HepG2 (cell line): Measurements from ENCODE around the gene STMN3. TPM values are rescaled to one million over a fixed set of nuclear protein-coding genes. Genes with fewer than 3 reads are reported as not detected.

Experiments
- CREM ChIP-seq, 2 experiments: sonication (generic) in 1 of 2; formaldehyde crosslinking in 1 of 2; IDR thresholded peaks; 2 replicates each; pipeline versions ENCODE4 v1.4.0 to v1.6.1; 2016 to 2020; ENCODE audit warnings: antibody characterized with exemption in 1 of 2, mild to moderate bottlenecking in 1 of 2, missing genetic modification reagents in 1 of 2
- DNMT1 ChIP-seq: sonication (generic); formaldehyde crosslinking; IDR thresholded peaks from 2 replicates; pipeline ENCODE4 v1.5.1; 2020; ENCODE audit warnings: mild to moderate bottlenecking, missing genetic modification reagents
- FOXP1 ChIP-seq, 2 experiments: fragments of 450-650 bp in 1 of 2; IDR thresholded peaks; 2 replicates each; pipeline ENCODE4 v1.6.1; 2017 to 2018; ENCODE audit warnings: antibody characterized with exemption in 1 of 2
- HNF4A ChIP-seq: sonication (generic); formaldehyde crosslinking; IDR thresholded peaks from 2 replicates; pipeline ENCODE4 v1.4.0; 2020; ENCODE audit warnings: missing genetic modification reagents
- JDP2 ChIP-seq: sonication (generic); formaldehyde crosslinking; IDR thresholded peaks from 2 replicates; pipeline ENCODE4 v1.8.1; 2022; ENCODE audit warnings: missing genetic modification reagents, borderline replicate concordance
- NFE2 ChIP-seq: sonication (generic); formaldehyde crosslinking; IDR thresholded peaks from 2 replicates; pipeline ENCODE4 v1.4.0; 2020; ENCODE audit warnings: missing genetic modification reagents
- RAD21 ChIP-seq: fragments of 450-650 bp; formaldehyde crosslinking; IDR thresholded peaks from 2 replicates; pipeline ENCODE4 v1.5.0; 2020; ENCODE audit warnings: mild to moderate bottlenecking
- SAP130 ChIP-seq: IDR thresholded peaks from 2 replicates; pipeline ENCODE4 v1.6.1; 2016; ENCODE audit warnings: low read depth
- SCMH1 ChIP-seq: sonication (generic); formaldehyde crosslinking; IDR thresholded peaks from 2 replicates; pipeline ENCODE4 v1.9.0; 2021; ENCODE audit warnings: missing genetic modification reagents, mild to moderate bottlenecking, borderline replicate concordance
- SOX5 ChIP-seq: IDR thresholded peaks from 2 replicates; pipeline ENCODE4 v1.6.1; 2016; ENCODE audit warnings: borderline replicate concordance
- TBX2 ChIP-seq: sonication (generic); formaldehyde crosslinking; IDR thresholded peaks from 2 replicates; pipeline ENCODE4 v1.5.0; 2020; ENCODE audit warnings: missing genetic modification reagents, mild to moderate bottlenecking, borderline replicate concordance
- TCF12 ChIP-seq, 2 experiments: fragments of 450-650 bp in 1 of 2; sonication (generic) in 1 of 2; formaldehyde crosslinking in 1 of 2; IDR thresholded peaks; 2 replicates each; pipeline versions ENCODE4 v1.6.1 to v1.8.0; 2017 to 2022; ENCODE audit warnings: antibody characterized with exemption in 1 of 2, mild to moderate bottlenecking in 1 of 2, missing genetic modification reagents in 1 of 2, moderate library complexity in 1 of 2
- TSC22D2 ChIP-seq: sonication (generic); formaldehyde crosslinking; IDR thresholded peaks from 2 replicates; pipeline ENCODE4 v1.5.1; 2020; ENCODE audit warnings: missing genetic modification reagents, mild to moderate bottlenecking, borderline replicate concordance
- ZNF260 ChIP-seq: sonication (generic); formaldehyde crosslinking; IDR thresholded peaks from 2 replicates; pipeline ENCODE4 v1.4.0; 2020; ENCODE audit warnings: missing genetic modification reagents, low read depth, mild to moderate bottlenecking, borderline replicate concordance
- ZNF446 ChIP-seq: sonication (generic); formaldehyde crosslinking; IDR thresholded peaks from 2 replicates; pipeline ENCODE4 v1.5.0; 2020; ENCODE audit warnings: mild to moderate bottlenecking, missing genetic modification reagents
- ZNF598 ChIP-seq: sonication (generic); formaldehyde crosslinking; IDR thresholded peaks from 2 replicates; pipeline ENCODE4 v1.5.1; 2020; ENCODE audit warnings: mild to moderate bottlenecking, missing genetic modification reagents, borderline replicate concordance
- ZNF7 ChIP-seq: IDR thresholded peaks from 2 replicates; pipeline ENCODE4 v1.6.1; 2016; ENCODE audit warnings: missing biosample characterization, missing genetic modification reagents
- ZNF775 ChIP-seq: sonication (generic); formaldehyde crosslinking; IDR thresholded peaks from 2 replicates; pipeline ENCODE4 v1.4.0; 2020; ENCODE audit warnings: missing genetic modification reagents, mild to moderate bottlenecking, moderate library complexity, borderline replicate concordance
- ZSCAN21 ChIP-seq: sonication (generic); formaldehyde crosslinking; IDR thresholded peaks from 2 replicates; pipeline ENCODE4 v1.8.0; 2022; ENCODE audit warnings: mild to moderate bottlenecking, missing genetic modification reagents, moderate library complexity, borderline replicate concordance
- polyA plus RNA-seq, 8 experiments: library from polyadenylated mRNA; depleted of rRNA in 3 of 8; stranded (reverse) in 7 of 8; unstranded in 1 of 8; fragments of >200 nt; fragmentation: Illumina TruSeq in 4 of 8; extraction: Trizol in 4 of 8; gene quantifications; 2 replicates each; pipeline versions ENCODE4 v1.2.1 to v1.2.3, GENCODE V29; 2011 to 2016; ENCODE audit warnings: low read depth in 4 of 8, missing spikeins in 1 of 8, mixed read lengths in 1 of 8; ENCODE audit not compliant: insufficient read depth in 1 of 8
- total RNA-seq, 5 experiments: library from RNA; depleted of rRNA; stranded (reverse); fragments of >200 nt; fragmentation: Illumina TruSeq; extraction: Trizol; gene quantifications; 2 replicates each; pipeline ENCODE4 v1.2.3, GENCODE V29; 2016; ENCODE audit warnings: low read depth in 1 of 5
- TF ChIP-seq, protein P1 (sequence below): sonication (generic); formaldehyde crosslinking; IDR thresholded peaks from 2 replicates; pipeline ENCODE4 v1.8.1; 2023; ENCODE audit warnings: mild to moderate bottlenecking, moderate library complexity, missing genetic modification reagents
- TF ChIP-seq, protein P2 (sequence below): fragments of 450-650 bp; IDR thresholded peaks from 2 replicates; pipeline ENCODE4 v1.6.1; 2016
- TF ChIP-seq, protein P3 (sequence below): sonication (generic); formaldehyde crosslinking; IDR thresholded peaks from 2 replicates; pipeline ENCODE4 v1.9.0; 2021; ENCODE audit warnings: missing genetic modification reagents, mild to moderate bottlenecking, borderline replicate concordance
- TF ChIP-seq, protein P4 (sequence below): sonication (generic); formaldehyde crosslinking; IDR thresholded peaks from 2 replicates; pipeline ENCODE4 v1.5.0; 2020; ENCODE audit warnings: mild to moderate bottlenecking, missing genetic modification reagents
- TF ChIP-seq, protein P5 (sequence below): sonication (generic); formaldehyde crosslinking; IDR thresholded peaks from 2 replicates; pipeline ENCODE4 v1.4.0; 2020; ENCODE audit warnings: missing genetic modification reagents

The STMN3 gene
- total and polyA plus RNA-seq, 2 of the 13 experiments (the other 11 are each of a cell fraction or from before 2014, with no cell fraction given): 21.0 to 48.3 TPM

DNA sequence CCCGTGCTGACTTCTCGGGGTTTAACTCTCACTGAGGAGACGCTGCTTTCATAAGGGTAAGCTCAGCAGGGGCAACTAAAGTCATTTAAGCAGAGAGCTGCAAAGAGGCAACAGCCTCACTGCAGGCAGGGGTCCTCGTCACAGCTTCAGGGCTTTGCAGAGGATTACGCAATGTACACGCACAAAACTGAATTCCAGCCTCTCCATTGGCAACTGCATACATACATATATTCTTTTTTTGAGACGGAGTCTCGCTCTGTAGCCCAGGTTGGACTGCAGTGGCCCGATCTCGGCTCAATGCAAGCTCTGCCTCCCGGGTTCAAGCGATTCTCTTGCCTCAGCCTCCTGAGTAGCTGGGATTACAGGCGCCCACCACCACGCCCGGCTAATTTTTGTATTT is 28.7 kb downstream of the STMN3 start (continued):
- TF ChIP-seq, protein P1, sequence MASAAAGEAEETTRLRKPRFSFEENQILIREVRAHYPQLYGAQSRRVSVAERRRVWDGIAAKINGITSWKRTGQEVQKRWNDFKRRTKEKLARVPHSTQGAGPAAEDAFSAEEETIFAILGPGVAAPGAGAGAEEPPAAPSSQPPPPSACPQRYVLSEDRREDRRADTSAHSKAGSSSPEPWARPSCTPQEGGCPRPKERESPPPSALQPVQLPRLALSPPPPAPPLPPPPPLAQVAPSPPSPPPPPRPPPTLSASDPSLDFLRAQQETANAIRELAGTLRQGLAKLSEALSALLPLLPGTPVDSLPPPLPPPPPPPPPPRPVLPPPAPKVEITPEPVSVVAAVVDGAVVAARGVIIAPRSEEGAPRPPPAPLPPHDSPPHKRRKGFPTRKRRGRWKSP (CRISPR knock-in tag): 0 out of 2 replicates have a peak, but pooled peaks have one; percentile 26
- TF ChIP-seq HNF4A (no peak), TSC22D2 (CRISPR knock-in tag) (no peak), SAP130 (peak; percentile 61; the same call in 1 of the 2 replicates), RAD21 (CRISPR knock-in tag) (no peak), SOX5 (CRISPR knock-in tag) (no peak), NFE2 (no peak), JDP2 (no peak), TBX2 (CRISPR knock-in tag) (0 out of 2 replicates have a peak, but pooled peaks have one; percentile 54), CREM (IDR thresholded peaks at IDR 0.05) (no peak), CREM (CRISPR knock-in tag; IDR thresholded peaks at IDR 0.05) (no peak), FOXP1 (IDR thresholded peaks at IDR 0.05) (no peak), FOXP1 (CRISPR knock-in tag; IDR thresholded peaks at IDR 0.05) (no peak), TCF12 (IDR thresholded peaks at IDR 0.05) (no peak), TCF12 (CRISPR knock-in tag; IDR thresholded peaks at IDR 0.05) (no peak), DNMT1 (CRISPR knock-in tag) (no peak), ZNF7 (CRISPR knock-in tag) (no peak), SCMH1 (CRISPR knock-in tag) (no peak), ZNF446 (CRISPR knock-in tag) (no peak), ZNF260 (CRISPR knock-in tag) (no peak), ZNF775 (CRISPR knock-in tag) (no peak), ZNF598 (no peak), ZSCAN21 (CRISPR knock-in tag) (no peak)
- TF ChIP-seq, protein P2, sequence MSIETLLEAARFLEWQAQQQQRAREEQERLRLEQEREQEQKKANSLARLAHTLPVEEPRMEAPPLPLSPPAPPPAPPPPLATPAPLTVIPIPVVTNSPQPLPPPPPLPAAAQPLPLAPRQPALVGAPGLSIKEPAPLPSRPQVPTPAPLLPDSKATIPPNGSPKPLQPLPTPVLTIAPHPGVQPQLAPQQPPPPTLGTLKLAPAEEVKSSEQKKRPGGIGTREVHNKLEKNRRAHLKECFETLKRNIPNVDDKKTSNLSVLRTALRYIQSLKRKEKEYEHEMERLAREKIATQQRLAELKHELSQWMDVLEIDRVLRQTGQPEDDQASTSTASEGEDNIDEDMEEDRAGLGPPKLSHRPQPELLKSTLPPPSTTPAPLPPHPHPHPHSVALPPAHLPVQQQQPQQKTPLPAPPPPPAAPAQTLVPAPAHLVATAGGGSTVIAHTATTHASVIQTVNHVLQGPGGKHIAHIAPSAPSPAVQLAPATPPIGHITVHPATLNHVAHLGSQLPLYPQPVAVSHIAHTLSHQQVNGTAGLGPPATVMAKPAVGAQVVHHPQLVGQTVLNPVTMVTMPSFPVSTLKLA: no peak
- TF ChIP-seq, protein P3, sequence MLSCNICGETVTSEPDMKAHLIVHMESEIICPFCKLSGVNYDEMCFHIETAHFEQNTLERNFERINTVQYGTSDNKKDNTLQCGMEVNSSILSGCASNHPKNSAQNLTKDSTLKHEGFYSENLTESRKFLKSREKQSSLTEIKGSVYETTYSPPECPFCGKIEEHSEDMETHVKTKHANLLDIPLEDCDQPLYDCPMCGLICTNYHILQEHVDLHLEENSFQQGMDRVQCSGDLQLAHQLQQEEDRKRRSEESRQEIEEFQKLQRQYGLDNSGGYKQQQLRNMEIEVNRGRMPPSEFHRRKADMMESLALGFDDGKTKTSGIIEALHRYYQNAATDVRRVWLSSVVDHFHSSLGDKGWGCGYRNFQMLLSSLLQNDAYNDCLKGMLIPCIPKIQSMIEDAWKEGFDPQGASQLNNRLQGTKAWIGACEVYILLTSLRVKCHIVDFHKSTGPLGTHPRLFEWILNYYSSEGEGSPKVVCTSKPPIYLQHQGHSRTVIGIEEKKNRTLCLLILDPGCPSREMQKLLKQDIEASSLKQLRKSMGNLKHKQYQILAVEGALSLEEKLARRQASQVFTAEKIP: no peak
- TF ChIP-seq, protein P4, sequence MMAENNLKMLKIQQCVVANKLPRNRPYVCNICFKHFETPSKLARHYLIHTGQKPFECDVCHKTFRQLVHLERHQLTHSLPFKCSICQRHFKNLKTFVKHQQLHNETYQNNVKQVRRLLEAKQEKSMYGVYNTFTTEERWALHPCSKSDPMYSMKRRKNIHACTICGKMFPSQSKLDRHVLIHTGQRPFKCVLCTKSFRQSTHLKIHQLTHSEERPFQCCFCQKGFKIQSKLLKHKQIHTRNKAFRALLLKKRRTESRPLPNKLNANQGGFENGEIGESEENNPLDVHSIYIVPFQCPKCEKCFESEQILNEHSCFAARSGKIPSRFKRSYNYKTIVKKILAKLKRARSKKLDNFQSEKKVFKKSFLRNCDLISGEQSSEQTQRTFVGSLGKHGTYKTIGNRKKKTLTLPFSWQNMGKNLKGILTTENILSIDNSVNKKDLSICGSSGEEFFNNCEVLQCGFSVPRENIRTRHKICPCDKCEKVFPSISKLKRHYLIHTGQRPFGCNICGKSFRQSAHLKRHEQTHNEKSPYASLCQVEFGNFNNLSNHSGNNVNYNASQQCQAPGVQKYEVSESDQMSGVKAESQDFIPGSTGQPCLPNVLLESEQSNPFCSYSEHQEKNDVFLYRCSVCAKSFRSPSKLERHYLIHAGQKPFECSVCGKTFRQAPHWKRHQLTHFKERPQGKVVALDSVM: no peak
- TF ChIP-seq, protein P5, sequence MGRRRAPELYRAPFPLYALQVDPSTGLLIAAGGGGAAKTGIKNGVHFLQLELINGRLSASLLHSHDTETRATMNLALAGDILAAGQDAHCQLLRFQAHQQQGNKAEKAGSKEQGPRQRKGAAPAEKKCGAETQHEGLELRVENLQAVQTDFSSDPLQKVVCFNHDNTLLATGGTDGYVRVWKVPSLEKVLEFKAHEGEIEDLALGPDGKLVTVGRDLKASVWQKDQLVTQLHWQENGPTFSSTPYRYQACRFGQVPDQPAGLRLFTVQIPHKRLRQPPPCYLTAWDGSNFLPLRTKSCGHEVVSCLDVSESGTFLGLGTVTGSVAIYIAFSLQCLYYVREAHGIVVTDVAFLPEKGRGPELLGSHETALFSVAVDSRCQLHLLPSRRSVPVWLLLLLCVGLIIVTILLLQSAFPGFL (CRISPR knock-in tag): no peak
